ENCODE measurements around the gene ABCA10.

The ABCA10 gene

GRCh38 chr17:69245617-69246016 lies 17.0 kb upstream of the ABCA10 start:
- Histone ChIP-seq H3K36me3 (ENCODE audit: control insufficient read depth, insufficient read depth, low read length) (peaks cover 4% of the 10 kb centered on the region), H3K4me3 (ENCODE audit: low read length) (no peak overlapping the region), H3K9me3 (ENCODE audit: control insufficient read depth, low read length) (no peaks in the 10 kb centered on the region), H3K27me3 (ENCODE audit: control insufficient read depth, insufficient read depth, low read length) (no peaks in the 10 kb centered on the region), H3K4me1 (ENCODE audit: control insufficient read depth, insufficient read depth, low read length) (no peaks in the 10 kb centered on the region), H3K9ac (ENCODE audit: low read length) (no peak overlapping the region)

GRCh38 chr17:69239611-69240600 lies 11.3 kb upstream of the ABCA10 start:
- no peak overlapping the region for H3K9ac ChIP-seq (ENCODE audit: low read length)
- no peaks in the 10 kb centered on the region for H3K36me3 ChIP-seq (ENCODE audit: control insufficient read depth, insufficient read depth, low read length)

GRCh38 chr17:69236946-69237345 lies 8.3 kb upstream of the ABCA10 start:
- H3K4me1 ChIP-seq (ENCODE audit: control insufficient read depth, insufficient read depth, low read length) = peaks cover 4% of the 10 kb centered on the region
- H3K9me3 ChIP-seq (ENCODE audit: control insufficient read depth, low read length) = no peaks in the 10 kb centered on the region
- no peak overlapping the region for H3K9ac ChIP-seq (ENCODE audit: low read length)
- no peaks in the 10 kb centered on the region for H3K36me3 ChIP-seq (ENCODE audit: control insufficient read depth, insufficient read depth, low read length)
- no peaks in the 10 kb centered on the region for H3K27me3 ChIP-seq (ENCODE audit: control insufficient read depth, insufficient read depth, low read length)
- no peak overlapping the region for H3K4me3 ChIP-seq (ENCODE audit: low read length)

More at GRCh38 chr17:69239611-69240600, 11.3 kb upstream of the ABCA10 start:
- Histone ChIP-seq H3K4me3 (ENCODE audit: low read length) (no peak overlapping the region), H3K4me1 (ENCODE audit: control insufficient read depth, insufficient read depth, low read length) (peaks cover 4% of the 10 kb centered on the region), H3K9me3 (ENCODE audit: control insufficient read depth, low read length) (no peaks in the 10 kb centered on the region), H3K27me3 (ENCODE audit: control insufficient read depth, insufficient read depth, low read length) (no peaks in the 10 kb centered on the region)

- Histone ChIP-seq H3K27me3 (ENCODE audit: control insufficient read depth, insufficient read depth, low read length) (no peaks in the 10 kb centered on the region), H3K9ac (ENCODE audit: low read length) (no peak overlapping the region), H3K4me3 (ENCODE audit: low read length) (no peak overlapping the region), H3K4me1 (ENCODE audit: control insufficient read depth, insufficient read depth, low read length) (peaks cover 4% of the 10 kb centered on the region), H3K9me3 (ENCODE audit: control insufficient read depth, low read length) (no peaks in the 10 kb centered on the region), H3K36me3 (ENCODE audit: control insufficient read depth, insufficient read depth, low read length) (no peaks in the 10 kb centered on the region)
These were observed 7.8 kb upstream of the ABCA10 start for GRCh38 chr17:69236464-69236863.

GRCh38 chr17:69235338-69236058 lies 6.9 kb upstream of the ABCA10 start:
- Histone ChIP-seq H3K9me3 (ENCODE audit: control insufficient read depth, low read length) (no peaks in the 10 kb centered on the region), H3K4me1 (ENCODE audit: control insufficient read depth, insufficient read depth, low read length) (peaks cover 4% of the 10 kb centered on the region), H3K27me3 (ENCODE audit: control insufficient read depth, insufficient read depth, low read length) (no peaks in the 10 kb centered on the region), H3K36me3 (ENCODE audit: control insufficient read depth, insufficient read depth, low read length) (no peaks in the 10 kb centered on the region), H3K4me3 (ENCODE audit: low read length) (no peak overlapping the region), H3K9ac (ENCODE audit: low read length) (no peak overlapping the region)

GRCh38 chr17:69232650-69233049 lies 4.0 kb upstream of the ABCA10 start:
- Histone ChIP-seq H3K4me1 (ENCODE audit: control insufficient read depth, insufficient read depth, low read length) (peaks cover 4% of the 10 kb centered on the region), H3K27me3 (ENCODE audit: control insufficient read depth, insufficient read depth, low read length) (no peaks in the 10 kb centered on the region), H3K9ac (ENCODE audit: low read length) (no peak overlapping the region), H3K9me3 (ENCODE audit: control insufficient read depth, low read length) (no peaks in the 10 kb centered on the region), H3K4me3 (ENCODE audit: low read length) (no peak overlapping the region), H3K36me3 (ENCODE audit: control insufficient read depth, insufficient read depth, low read length) (no peaks in the 10 kb centered on the region)

GRCh38 chr17:69231521-69231920 lies 2.9 kb upstream of the ABCA10 start:
- Histone ChIP-seq H3K36me3 (ENCODE audit: control insufficient read depth, insufficient read depth, low read length) (no peaks in the 10 kb centered on the region), H3K4me3 (ENCODE audit: low read length) (no peak overlapping the region), H3K9ac (ENCODE audit: low read length) (no peak overlapping the region), H3K27me3 (ENCODE audit: control insufficient read depth, insufficient read depth, low read length) (no peaks in the 10 kb centered on the region), H3K9me3 (ENCODE audit: control insufficient read depth, low read length) (no peaks in the 10 kb centered on the region), H3K4me1 (ENCODE audit: control insufficient read depth, insufficient read depth, low read length) (peaks cover 4% of the 10 kb centered on the region)

- Histone ChIP-seq H3K27me3 (ENCODE audit: control insufficient read depth, insufficient read depth, low read length) (no peaks in the 10 kb centered on the region), H3K9ac (ENCODE audit: low read length) (no peak overlapping the region), H3K4me3 (ENCODE audit: low read length) (no peak overlapping the region), H3K36me3 (ENCODE audit: control insufficient read depth, insufficient read depth, low read length) (no peaks in the 10 kb centered on the region), H3K9me3 (ENCODE audit: control insufficient read depth, low read length) (no peaks in the 10 kb centered on the region), H3K4me1 (ENCODE audit: control insufficient read depth, insufficient read depth, low read length) (peaks cover 4% of the 10 kb centered on the region)
These were observed 2.3 kb upstream of the ABCA10 start for GRCh38 chr17:69230939-69231338.

- H3K4me1 ChIP-seq (ENCODE audit: control insufficient read depth, insufficient read depth, low read length) = no peaks in the 10 kb centered on the region
- no peak overlapping the region for H3K4me3 ChIP-seq (ENCODE audit: low read length)
- no peaks in the 10 kb centered on the region for H3K36me3 ChIP-seq (ENCODE audit: control insufficient read depth, insufficient read depth, low read length)
- H3K9me3 ChIP-seq (ENCODE audit: control insufficient read depth, low read length) = no peaks in the 10 kb centered on the region
- no peak overlapping the region for H3K9ac ChIP-seq (ENCODE audit: low read length)
- H3K27me3 ChIP-seq (ENCODE audit: control insufficient read depth, insufficient read depth, low read length) = no peaks in the 10 kb centered on the region
These were observed 606 bp downstream of the ABCA10 start for GRCh38 chr17:69228018-69228417.

GRCh38 chr17:69227541-69227940 lies 1.1 kb downstream of the ABCA10 start:
- Histone ChIP-seq H3K36me3 (ENCODE audit: control insufficient read depth, insufficient read depth, low read length) (no peaks in the 10 kb centered on the region), H3K27me3 (ENCODE audit: control insufficient read depth, insufficient read depth, low read length) (no peaks in the 10 kb centered on the region), H3K9ac (ENCODE audit: low read length) (no peak overlapping the region), H3K4me3 (ENCODE audit: low read length) (no peak overlapping the region), H3K4me1 (ENCODE audit: control insufficient read depth, insufficient read depth, low read length) (no peaks in the 10 kb centered on the region), H3K9me3 (ENCODE audit: control insufficient read depth, low read length) (no peaks in the 10 kb centered on the region)

GRCh38 chr17:69223809-69224208 lies 4.8 kb downstream of the ABCA10 start:
- Histone ChIP-seq H3K27me3 (ENCODE audit: control insufficient read depth, insufficient read depth, low read length) (no peaks in the 10 kb centered on the region), H3K4me3 (ENCODE audit: low read length) (no peak overlapping the region), H3K9ac (ENCODE audit: low read length) (no peak overlapping the region), H3K9me3 (ENCODE audit: control insufficient read depth, low read length) (no peaks in the 10 kb centered on the region), H3K36me3 (ENCODE audit: control insufficient read depth, insufficient read depth, low read length) (no peaks in the 10 kb centered on the region), H3K4me1 (ENCODE audit: control insufficient read depth, insufficient read depth, low read length) (no peaks in the 10 kb centered on the region)

- H3K9me3 ChIP-seq (ENCODE audit: control insufficient read depth, low read length) = no peaks in the 10 kb centered on the region
- H3K9ac ChIP-seq (ENCODE audit: low read length) = no peak overlapping the region
- no peaks in the 10 kb centered on the region for H3K4me1 ChIP-seq (ENCODE audit: control insufficient read depth, insufficient read depth, low read length)
- H3K36me3 ChIP-seq (ENCODE audit: control insufficient read depth, insufficient read depth, low read length) = no peaks in the 10 kb centered on the region
- no peaks in the 10 kb centered on the region for H3K27me3 ChIP-seq (ENCODE audit: control insufficient read depth, insufficient read depth, low read length)
- no peak overlapping the region for H3K4me3 ChIP-seq (ENCODE audit: low read length)
These were observed 5.8 kb downstream of the ABCA10 start for GRCh38 chr17:69222707-69223258.

All from mucosa of stomach (tissue), 1 donor.